ENCODE measurements around the gene ARL5B.
"Not testable (repeated sequence)": the region's sequence is repeated elsewhere in the genome, so short reads cannot be mapped to it uniquely, and the experiment has no call there.

Gene ARL5B

GRCh38 chr10:18659125-18659818, at the start of gene ARL5B:
TSS of gene ARL5B (plus strand) at chr10:18659431. CDS start at chr10:18659638, 207 bp downstream.
- peak; percentile 96 for DNase-seq (ENCODE audit: low read depth, low spot score)

GRCh38 chr10:18610517-18610916, 48.7 kb upstream of the ARL5B start:
- peak; percentile 13 for DNase-seq (ENCODE audit: low read depth, low spot score)

- no peak for DNase-seq (ENCODE audit: low read depth, low spot score)
These were observed 48.1 kb upstream of the ARL5B start for GRCh38 chr10:18611168-18611567.

- DNase-seq (ENCODE audit: low read depth, low spot score): no peak
These were observed 43.6 kb upstream of the ARL5B start for GRCh38 chr10:18615618-18616017.

GRCh38 chr10:18616337-18616736, 42.9 kb upstream of the ARL5B start:
- no peak for DNase-seq (ENCODE audit: low read depth, low spot score)

- no peak for DNase-seq (ENCODE audit: low read depth, low spot score)
These were observed 40.2 kb upstream of the ARL5B start for GRCh38 chr10:18619016-18619415.

- DNase-seq (ENCODE audit: low read depth, low spot score): no peak
These were observed 38.4 kb upstream of the ARL5B start for GRCh38 chr10:18620856-18621255.

GRCh38 chr10:18623671-18624070, 35.6 kb upstream of the ARL5B start:
- not testable (repeated sequence) for DNase-seq (ENCODE audit: low read depth, low spot score)

- no peak for DNase-seq (ENCODE audit: low read depth, low spot score)
These were observed 33.3 kb upstream of the ARL5B start for GRCh38 chr10:18625886-18626285.

GRCh38 chr10:18627452-18628018, 31.7 kb upstream of the ARL5B start:
- peak; percentile 46 for DNase-seq (ENCODE audit: low read depth, low spot score)

- not testable (repeated sequence) for DNase-seq (ENCODE audit: low read depth, low spot score)
These were observed 26.7 kb upstream of the ARL5B start for GRCh38 chr10:18632500-18632899.

GRCh38 chr10:18635995-18636394, 23.2 kb upstream of the ARL5B start:
- no peak for DNase-seq (ENCODE audit: low read depth, low spot score)

- not testable (repeated sequence) for DNase-seq (ENCODE audit: low read depth, low spot score)
These were observed 21.8 kb upstream of the ARL5B start for GRCh38 chr10:18637400-18637799.

- DNase-seq (ENCODE audit: low read depth, low spot score): not testable (repeated sequence)
These were observed 19.5 kb upstream of the ARL5B start for GRCh38 chr10:18639719-18640118.

- DNase-seq (ENCODE audit: low read depth, low spot score): no peak
These were observed 12.1 kb upstream of the ARL5B start for GRCh38 chr10:18647151-18647550.

GRCh38 chr10:18647945-18648344, 11.3 kb upstream of the ARL5B start:
- DNase-seq (ENCODE audit: low read depth, low spot score): no peak

- no peak for DNase-seq (ENCODE audit: low read depth, low spot score)
These were observed 9.8 kb upstream of the ARL5B start for GRCh38 chr10:18649364-18649959.

GRCh38 chr10:18650404-18650997, 8.7 kb upstream of the ARL5B start:
- no peak for DNase-seq (ENCODE audit: low read depth, low spot score)

GRCh38 chr10:18651324-18652007, 7.8 kb upstream of the ARL5B start, which contains the start of gene NSUN6:
TSS of gene NSUN6 (minus strand) at chr10:18651587. CDS start at chr10:18651203, 384 bp downstream.
- DNase-seq (ENCODE audit: low read depth, low spot score): no peak

GRCh38 chr10:18653112-18653511, 6.1 kb upstream of the ARL5B start:
- DNase-seq (ENCODE audit: low read depth, low spot score): no peak

GRCh38 chr10:18656724-18657123, 2.5 kb upstream of the ARL5B start:
- no peak for DNase-seq (ENCODE audit: low read depth, low spot score)

All from smooth muscle cell of the brain vasculature (primary cell).